ENCODE data around the gene IL15RA. TPM values are rescaled to one million over a fixed set of nuclear protein-coding genes. Genes with fewer than 3 reads are reported as not detected.

IL15RA gene
- total RNA-seq, 1 experiment from 2014 or later, result 1.9 TPM

- Mint-ChIP-seq H3K27ac (no peak overlapping the region), H3K27me3 (ENCODE audit: low read depth) (no peaks in the 10 kb centered on the region), H3K9me3 (no peaks in the 10 kb centered on the region), H3K36me3 (peaks cover 81% of the 10 kb centered on the region), H3K4me3 (no peak overlapping the region), H3K4me1 (no peaks in the 10 kb centered on the region)
- ChIA-PET CTCF (no interaction called here), POLR2A (no interaction called here)
- DNase-seq (ENCODE audit: low spot score), result no peak
- ATAC-seq, result no peak
- TF ChIP-seq NR2C2 (CRISPR knock-in tag; IDR thresholded peaks at IDR 0.05) (no peak), PRRX2 (CRISPR knock-in tag; IDR thresholded peaks at IDR 0.05) (no peak), NFYB (CRISPR knock-in tag; conservative IDR thresholded peaks at IDR 0.05; ENCODE audit: low read depth) (no peak), GTF2I (CRISPR knock-in tag; conservative IDR thresholded peaks at IDR 0.05) (no peak), ZNF512 (CRISPR knock-in tag; IDR thresholded peaks at IDR 0.05; ENCODE audit: borderline replicate concordance) (no peak), TEAD1 (CRISPR knock-in tag; IDR thresholded peaks at IDR 0.05) (no peak), AFF4 (CRISPR knock-in tag; IDR thresholded peaks at IDR 0.05; ENCODE audit: borderline replicate concordance) (no peak), ARID4B (CRISPR knock-in tag; IDR thresholded peaks at IDR 0.05; ENCODE audit: borderline replicate concordance) (no peak), USF1 (CRISPR knock-in tag; IDR thresholded peaks at IDR 0.05) (no peak), E2F1 (CRISPR knock-in tag; IDR thresholded peaks at IDR 0.05) (no peak), FOXP4 (CRISPR knock-in tag; IDR thresholded peaks at IDR 0.05) (no peak), FOXP1 (CRISPR knock-in tag; IDR thresholded peaks at IDR 0.05; ENCODE audit: borderline replicate concordance) (no peak)
Observed at GRCh38 chr10:5911670-5912069, 65.7 kb downstream of the IL15RA start.

All from WTC11 (cell line).